Glutamatergic neuron (in vitro differentiated cells): Measurements from ENCODE around the gene CYBA. TPM values are rescaled to one million over a fixed set of nuclear protein-coding genes. Genes with fewer than 3 reads are reported as not detected.

Experiments used
- DNase-seq: peaks from one replicate; pipeline ENCODE4 v3.0.0; 2022
- H3K27ac Mint-ChIP-seq: one replicate; pipeline ENCODE4 v1.8.0; 2020; ENCODE audit warnings: mild to moderate bottlenecking, mixed read lengths, inconsistent platforms; ENCODE audit not compliant: unreplicated experiment
- H3K27me3 Mint-ChIP-seq: one replicate; pipeline ENCODE4 v1.8.0; 2020; ENCODE audit warnings: mild to moderate bottlenecking, moderate library complexity, mixed read lengths, inconsistent platforms; ENCODE audit not compliant: unreplicated experiment
- H3K36me3 Mint-ChIP-seq: one replicate; pipeline ENCODE4 v1.8.0; 2020; ENCODE audit warnings: mild to moderate bottlenecking, mixed read lengths, inconsistent platforms; ENCODE audit not compliant: unreplicated experiment
- H3K4me1 Mint-ChIP-seq: one replicate; pipeline ENCODE4 v1.8.0; 2020; ENCODE audit warnings: mild to moderate bottlenecking, low read depth, mixed read lengths, inconsistent platforms; ENCODE audit not compliant: unreplicated experiment
- H3K4me3 Mint-ChIP-seq: one replicate; pipeline ENCODE4 v1.8.0; 2020; ENCODE audit warnings: mild to moderate bottlenecking, mixed read lengths, inconsistent platforms; ENCODE audit not compliant: unreplicated experiment
- H3K9me3 Mint-ChIP-seq: one replicate; pipeline ENCODE4 v1.8.0; 2020; ENCODE audit warnings: mild to moderate bottlenecking, moderate library complexity, mixed read lengths, inconsistent platforms; ENCODE audit not compliant: unreplicated experiment
- CTCF ChIP-seq: fragments of 200-600 bp; sonication (generic); IDR thresholded peaks from one replicate; pipeline ENCODE4 v1.5.0; 2021; ENCODE audit not compliant: partially characterized antibody, unreplicated experiment
- total RNA-seq: library from RNA; stranded (reverse); fragmentation: NEBNext Ultra II Directional; extraction: Animal tissue kit (Norgen Biotek cat#: 25700); gene quantifications from one replicate; pipeline ENCODE4 v1.2.1, GENCODE V29; 2021; ENCODE audit not compliant: unreplicated experiment

CYBA gene
- total RNA-seq, 1 donor from 2014 or later = 28.7 TPM

DNA sequence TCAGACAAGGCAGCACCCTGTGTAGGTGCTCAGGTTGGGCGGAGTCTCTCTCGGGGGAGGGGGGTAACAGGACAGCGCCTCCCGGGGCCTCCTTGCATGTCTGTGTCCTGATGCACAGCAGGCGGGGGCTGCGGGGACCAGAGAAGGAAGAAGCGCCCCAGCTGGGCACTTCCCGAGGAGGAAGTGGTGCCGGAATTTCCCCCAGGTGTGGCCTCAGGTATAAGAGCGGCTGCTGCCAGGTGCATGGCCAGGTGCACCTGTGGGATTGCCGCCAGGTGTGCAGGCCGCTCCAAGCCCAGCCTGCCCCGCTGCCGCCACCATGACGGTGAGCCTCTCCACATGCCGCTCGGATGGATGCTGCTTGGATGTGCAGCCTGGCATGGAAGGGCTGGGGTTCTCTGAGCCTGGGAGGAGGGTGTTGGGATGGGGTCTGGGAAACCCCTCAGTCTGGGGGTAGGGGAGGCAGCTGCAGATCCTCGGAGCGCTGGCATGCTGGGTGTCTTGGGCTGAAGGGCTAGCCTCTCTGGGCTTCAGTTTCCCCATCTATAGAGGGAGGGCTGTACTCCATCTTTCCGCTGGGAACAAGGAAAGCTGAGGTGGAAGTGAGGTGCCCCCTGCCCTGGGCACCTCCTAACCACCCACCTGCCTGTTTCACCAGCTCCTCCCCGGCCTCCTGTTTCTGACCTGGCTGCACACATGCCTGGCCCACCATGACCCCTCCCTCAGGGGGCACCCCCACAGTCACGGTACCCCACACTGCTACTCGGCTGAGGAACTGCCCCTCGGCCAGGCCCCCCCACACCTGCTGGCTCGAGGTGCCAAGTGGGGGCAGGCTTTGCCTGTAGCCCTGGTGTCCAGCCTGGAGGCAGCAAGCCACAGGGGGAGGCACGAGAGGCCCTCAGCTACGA is 12.3 kb downstream of the CYBA start, which contains the start of gene IL17C:
Gene IL17C, plus strand, starts transcription at position 250 of the 908 bp plus-strand sequence. Its CDS starts 70 bp downstream, at position 320.
- H3K36me3 Mint-ChIP-seq = no peaks in the 10 kb centered on the region
- H3K27me3 Mint-ChIP-seq = no peaks in the 10 kb centered on the region
- peaks cover 2% of the 10 kb centered on the region for H3K4me1 Mint-ChIP-seq
- no peak for TF ChIP-seq CTCF
- H3K27ac Mint-ChIP-seq = no peak within 1 kb of the TSS
- peaks cover 6% of the 10 kb centered on the region for H3K9me3 Mint-ChIP-seq
- DNase-seq = no peak
- H3K4me3 Mint-ChIP-seq = no peak within 1 kb of the TSS

DNA sequence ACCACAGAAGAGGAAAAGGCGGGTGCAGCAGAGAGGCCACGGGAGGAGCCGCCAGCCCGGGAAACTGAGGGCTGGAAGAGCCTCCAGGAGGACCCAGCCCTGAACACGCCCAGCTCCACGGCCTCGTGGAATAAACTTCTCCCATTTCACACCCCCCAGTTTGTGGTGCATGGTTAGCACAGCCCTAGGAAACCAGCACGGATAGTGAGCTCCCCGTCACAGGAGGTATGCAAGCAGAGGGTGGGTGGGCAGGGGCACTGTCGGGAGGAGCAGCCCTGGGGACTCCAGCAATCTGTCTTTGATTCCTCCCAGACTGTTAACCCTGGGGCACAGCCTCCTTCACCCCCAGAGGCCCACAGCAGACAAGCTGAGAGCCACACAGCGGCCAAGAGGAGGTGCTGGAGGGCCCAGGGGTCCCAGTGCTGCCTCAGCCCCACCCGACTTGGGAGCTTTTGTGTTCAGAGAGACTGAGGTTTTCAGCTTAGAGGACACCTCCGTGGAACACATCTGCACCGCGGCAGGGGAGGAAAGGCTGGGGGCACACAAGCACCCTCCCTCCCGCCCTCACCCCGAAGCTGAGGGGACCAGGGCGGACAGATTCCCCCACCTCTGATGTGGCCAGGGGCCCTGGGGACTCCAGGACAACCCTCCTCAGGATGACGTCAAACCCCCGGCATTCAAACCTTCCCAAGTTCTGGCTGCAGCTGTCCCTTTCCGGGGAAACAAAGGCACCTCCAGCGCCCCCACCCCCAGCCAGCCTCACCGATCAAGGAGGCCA is 14.2 kb downstream of the CYBA start:
- no peak for TF ChIP-seq CTCF
- no peak for DNase-seq
- Mint-ChIP-seq H3K27me3 (no peaks in the 10 kb centered on the region), H3K9me3 (peaks cover 5% of the 10 kb centered on the region), H3K27ac (no peak overlapping the region), H3K4me1 (peaks cover 2% of the 10 kb centered on the region), H3K4me3 (no peak overlapping the region), H3K36me3 (no peaks in the 10 kb centered on the region)

GRCh38 chr16:88635671-88636319 is 15.1 kb downstream of the CYBA start:
- DNase-seq = no peak

DNA sequence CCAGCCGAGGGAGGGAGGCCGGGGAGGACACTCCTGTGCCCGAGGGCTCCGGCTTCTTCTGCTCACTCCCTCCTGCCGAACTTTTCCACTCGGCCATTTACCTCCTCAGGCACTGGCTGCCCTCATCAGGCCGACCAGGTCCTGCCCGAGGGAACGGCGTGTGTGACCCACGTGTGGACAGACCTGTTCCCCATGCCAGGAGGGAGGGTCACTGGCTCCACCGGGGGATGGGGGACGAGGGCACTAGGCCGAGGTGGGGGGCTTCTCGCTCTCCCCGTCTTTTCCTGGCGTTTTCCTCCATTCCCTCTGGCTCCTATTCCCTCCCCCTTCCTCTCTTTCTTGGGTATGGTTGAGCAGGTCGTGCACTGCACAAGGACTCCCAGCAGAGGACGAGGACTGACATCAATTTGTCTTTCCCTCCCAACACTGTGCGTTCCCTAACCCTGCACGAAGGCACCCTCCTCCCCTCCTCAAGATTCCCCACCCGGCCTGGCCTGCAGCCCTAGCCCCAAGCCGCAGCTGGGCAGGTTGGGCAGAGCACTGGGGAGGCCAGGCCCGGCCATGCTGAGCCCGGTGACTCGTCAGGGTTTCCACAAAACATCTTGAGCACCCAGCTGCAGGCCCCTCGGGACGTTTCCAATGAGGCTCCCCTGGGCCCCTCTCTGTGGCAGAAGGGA is 15.7 kb downstream of the CYBA start:
- peaks cover 6% of the 10 kb centered on the region for H3K9me3 Mint-ChIP-seq
- peak overlapping the region; percentile 63 for H3K4me3 Mint-ChIP-seq
- no peak for TF ChIP-seq CTCF
- no peak overlapping the region for H3K27ac Mint-ChIP-seq
- H3K27me3 Mint-ChIP-seq = no peaks in the 10 kb centered on the region
- H3K4me1 Mint-ChIP-seq = peaks cover 6% of the 10 kb centered on the region
- DNase-seq = no peak
- H3K36me3 Mint-ChIP-seq = no peaks in the 10 kb centered on the region

More at GRCh38 chr16:88635671-88636319, 15.1 kb downstream of the CYBA start:
- no peak overlapping the region for H3K27ac Mint-ChIP-seq
- no peaks in the 10 kb centered on the region for H3K27me3 Mint-ChIP-seq
- H3K36me3 Mint-ChIP-seq = no peaks in the 10 kb centered on the region
- peaks cover 6% of the 10 kb centered on the region for H3K4me1 Mint-ChIP-seq
- H3K9me3 Mint-ChIP-seq = peaks cover 6% of the 10 kb centered on the region
- H3K4me3 Mint-ChIP-seq = no peak overlapping the region
- no peak for TF ChIP-seq CTCF
